Right atrium auricular region (tissue), 2 donors: ENCODE data around the gene INTS11. TPM values are rescaled to one million over a fixed set of nuclear protein-coding genes. Genes with fewer than 3 reads are reported as not detected.

Experiments used
- DNase-seq: peaks from one replicate; pipeline ENCODE4 v3.0.0-alpha.2; 2019; ENCODE audit warnings: low spot score
- H3K27ac ChIP-seq, 2 donors: fragments of 200-600 bp; sonication (generic); 1 replicate in 1 of 2; 2 replicates in 1 of 2; pipeline ENCODE4 v1.5.1; 2016 to 2019
- H3K27me3 ChIP-seq, 2 donors: fragments of 200-600 bp; sonication (generic); one replicate each; pipeline versions ENCODE4 v1.5.1 to v1.6.0; 2017 to 2019
- H3K36me3 ChIP-seq: fragments of 200-600 bp; sonication (generic); one replicate; pipeline ENCODE4 v1.5.1; 2016
- H3K4me1 ChIP-seq, 2 donors: fragments of 200-600 bp; sonication (generic); one replicate each; pipeline versions ENCODE4 v1.5.1 to v1.6.0; 2017 to 2019
- H3K4me3 ChIP-seq, 2 donors: fragments of 200-600 bp; sonication (generic); 1 replicate in 1 of 2; 2 replicates in 1 of 2; pipeline ENCODE4 v1.5.1; 2017 to 2019; ENCODE audit warnings: mild to moderate bottlenecking in 1 of 2, moderate library complexity in 1 of 2
- H3K9me3 ChIP-seq, 2 donors: fragments of 200-600 bp; sonication (generic); one replicate each; pipeline ENCODE4 v1.5.1; 2019
- total RNA-seq, 2 donors: library from RNA; depleted of rRNA; stranded (reverse); fragments of >200 nt; gene quantifications; one replicate each; pipeline ENCODE4 v1.1.0, GENCODE V29; 2016
- TF ChIP-seq, protein P1 (sequence below), 2 donors: fragments of 200-600 bp; sonication (generic); IDR thresholded peaks; one replicate each; pipeline ENCODE4 v1.5.1; 2019; ENCODE audit warnings: antibody characterized with exemption in 2 of 2

INTS11 gene
- total RNA-seq, 2 donors from 2014 or later, result 59.6 to 65.2 TPM

DNA sequence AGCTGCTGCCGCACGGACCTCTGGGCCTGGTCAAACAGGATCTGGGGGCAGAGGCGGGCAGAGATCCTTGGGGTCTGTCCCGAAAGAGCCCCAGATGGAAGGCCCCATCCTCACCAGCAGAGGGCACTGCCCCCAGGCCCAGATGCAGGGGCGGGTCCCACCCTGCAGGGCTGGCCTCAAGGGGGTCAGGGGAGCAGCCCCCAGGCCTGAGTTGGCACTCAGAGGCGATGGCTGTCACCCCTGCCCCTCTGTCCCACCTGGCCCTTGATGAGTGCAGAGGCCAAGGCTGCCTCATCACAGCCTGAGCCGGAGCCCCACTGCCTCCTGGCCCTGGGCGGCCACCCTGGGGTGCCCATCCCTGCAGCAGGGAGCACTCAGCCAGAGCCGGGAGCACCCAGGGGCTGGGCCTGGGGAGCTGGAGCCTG is 22.4 kb downstream of the INTS11 start:
- H3K9me3 ChIP-seq, result no peaks in the 10 kb centered on the region
- peaks cover 0 to 33% of the 10 kb centered on the region in 2 donors for H3K4me1 ChIP-seq
- TF ChIP-seq, protein P1, sequence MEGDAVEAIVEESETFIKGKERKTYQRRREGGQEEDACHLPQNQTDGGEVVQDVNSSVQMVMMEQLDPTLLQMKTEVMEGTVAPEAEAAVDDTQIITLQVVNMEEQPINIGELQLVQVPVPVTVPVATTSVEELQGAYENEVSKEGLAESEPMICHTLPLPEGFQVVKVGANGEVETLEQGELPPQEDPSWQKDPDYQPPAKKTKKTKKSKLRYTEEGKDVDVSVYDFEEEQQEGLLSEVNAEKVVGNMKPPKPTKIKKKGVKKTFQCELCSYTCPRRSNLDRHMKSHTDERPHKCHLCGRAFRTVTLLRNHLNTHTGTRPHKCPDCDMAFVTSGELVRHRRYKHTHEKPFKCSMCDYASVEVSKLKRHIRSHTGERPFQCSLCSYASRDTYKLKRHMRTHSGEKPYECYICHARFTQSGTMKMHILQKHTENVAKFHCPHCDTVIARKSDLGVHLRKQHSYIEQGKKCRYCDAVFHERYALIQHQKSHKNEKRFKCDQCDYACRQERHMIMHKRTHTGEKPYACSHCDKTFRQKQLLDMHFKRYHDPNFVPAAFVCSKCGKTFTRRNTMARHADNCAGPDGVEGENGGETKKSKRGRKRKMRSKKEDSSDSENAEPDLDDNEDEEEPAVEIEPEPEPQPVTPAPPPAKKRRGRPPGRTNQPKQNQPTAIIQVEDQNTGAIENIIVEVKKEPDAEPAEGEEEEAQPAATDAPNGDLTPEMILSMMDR (IDR thresholded peaks at IDR 0.05), result peak; percentile 14 to 32
- no peak for DNase-seq
- H3K27me3 ChIP-seq, result no peaks in the 10 kb centered on the region
- no peak overlapping the region for H3K27ac ChIP-seq
- no peak overlapping the region for H3K4me3 ChIP-seq
- no peaks in the 10 kb centered on the region for H3K36me3 ChIP-seq

DNA sequence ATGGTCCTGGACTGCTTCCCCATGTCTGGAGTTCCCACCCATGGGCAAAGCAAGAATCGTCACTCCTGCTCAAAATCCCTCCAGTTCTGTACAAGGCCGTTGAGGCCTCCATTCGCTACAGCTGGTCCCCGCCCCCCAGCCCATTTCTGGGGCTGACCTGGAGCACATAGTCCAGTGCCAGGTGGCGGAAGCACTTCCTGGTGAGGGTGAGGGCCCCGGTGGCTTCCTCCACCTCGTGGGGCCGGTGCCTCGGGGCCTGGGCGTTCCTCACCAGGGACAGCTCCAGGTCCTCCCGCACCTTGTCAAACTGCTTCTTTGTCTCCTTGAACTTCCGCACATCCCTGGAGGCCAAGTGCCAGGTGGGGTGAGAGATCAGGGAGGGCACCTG is 24.1 kb downstream of the INTS11 start:
- Histone ChIP-seq H3K36me3 (peaks cover 6% of the 10 kb centered on the region), H3K4me3 (no peak overlapping the region), H3K9me3 (no peaks in the 10 kb centered on the region), H3K27me3 (no peaks in the 10 kb centered on the region), H3K27ac (no peak overlapping the region), H3K4me1 (peaks cover 0 to 17% of the 10 kb centered on the region in 2 donors)
- no peak for DNase-seq
- TF ChIP-seq, protein P1 (IDR thresholded peaks at IDR 0.05), result no peak

DNA sequence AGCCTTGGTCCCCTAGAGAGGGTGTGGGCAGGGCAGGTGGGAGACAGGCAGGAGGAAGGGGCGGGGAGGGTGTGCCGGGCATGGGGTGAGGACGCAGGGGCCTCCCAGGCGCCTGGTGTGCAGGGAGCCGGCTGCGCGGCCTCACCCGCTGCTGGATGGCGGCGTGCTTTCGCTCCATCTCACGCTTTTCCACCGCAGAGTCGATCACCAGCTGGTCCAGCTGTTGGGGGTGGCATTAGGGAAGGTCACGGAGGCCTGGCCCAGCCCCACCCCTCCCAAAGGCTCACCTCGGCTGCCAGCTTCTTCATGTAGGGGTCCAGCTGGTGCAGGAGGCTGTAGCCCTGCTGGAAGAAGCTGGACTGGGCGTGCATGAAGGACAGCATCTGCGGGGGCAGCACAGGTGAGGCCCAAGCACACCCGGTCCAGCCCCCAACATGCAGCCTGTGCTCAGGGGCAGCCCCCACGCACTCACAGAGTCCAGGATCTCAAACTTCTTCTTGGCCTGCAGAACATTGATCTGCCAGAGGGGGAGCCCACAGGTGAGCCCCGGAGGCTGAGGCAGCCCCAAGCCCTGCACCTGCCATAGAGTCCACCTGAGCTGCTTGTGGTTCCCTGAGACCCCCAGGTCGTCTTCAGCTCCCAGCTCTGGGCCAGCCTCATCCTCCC is 24.6 kb downstream of the INTS11 start:
- Histone ChIP-seq H3K36me3 (peaks cover 6% of the 10 kb centered on the region), H3K4me3 (no peak overlapping the region), H3K27ac (no peak overlapping the region), H3K27me3 (no peaks in the 10 kb centered on the region), H3K9me3 (no peaks in the 10 kb centered on the region), H3K4me1 (peaks cover 0 to 11% of the 10 kb centered on the region in 2 donors)
- TF ChIP-seq, protein P1 (IDR thresholded peaks at IDR 0.05), result no peak
- no peak for DNase-seq

DNA sequence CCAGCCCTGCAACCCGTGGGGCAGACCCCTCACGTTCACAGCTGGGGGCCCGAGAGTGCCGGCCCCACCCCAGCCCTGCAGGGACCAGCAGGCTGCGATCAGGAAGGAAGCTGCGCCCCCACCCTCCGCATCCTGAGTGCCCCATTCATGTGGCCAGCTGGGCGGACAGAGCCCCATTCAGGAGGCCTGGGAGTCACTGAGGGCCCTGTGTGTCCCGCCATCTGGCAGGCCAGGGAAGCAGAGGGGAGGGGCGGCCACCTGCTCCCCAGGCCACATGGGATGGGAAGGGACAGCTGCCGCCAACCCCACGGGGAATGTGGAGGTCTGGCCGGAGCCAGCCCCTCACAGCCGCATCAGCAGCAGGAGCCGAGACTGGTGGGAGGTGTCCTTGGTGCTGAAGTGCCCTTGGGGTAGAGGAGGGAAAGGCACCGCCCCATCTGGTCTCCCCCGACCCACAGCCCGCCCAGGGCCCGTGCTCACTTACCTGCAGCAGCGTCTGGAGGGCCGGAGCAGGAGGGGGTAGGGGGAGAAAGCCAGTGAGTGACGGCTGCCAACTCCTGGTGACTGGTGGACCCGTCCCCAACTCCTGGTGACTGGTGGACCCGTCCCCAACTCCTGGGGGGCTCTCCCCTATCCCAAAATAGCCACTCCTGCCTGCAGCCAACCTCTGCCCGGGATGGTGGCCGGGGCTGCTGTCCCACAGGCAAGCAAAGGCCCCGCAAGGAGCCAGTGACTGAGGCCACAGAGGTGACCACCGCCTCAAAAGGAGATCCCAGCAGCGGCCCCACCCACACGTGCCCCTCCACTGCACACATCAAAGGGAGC is 25.4 kb downstream of the INTS11 start:
- no peak for DNase-seq
- Histone ChIP-seq H3K27me3 (no peaks in the 10 kb centered on the region), H3K36me3 (peaks cover 6% of the 10 kb centered on the region), H3K9me3 (no peaks in the 10 kb centered on the region), H3K27ac (no peak overlapping the region), H3K4me1 (peaks cover 0 to 4% of the 10 kb centered on the region in 2 donors), H3K4me3 (no peak overlapping the region)
- TF ChIP-seq, protein P1 (IDR thresholded peaks at IDR 0.05), result no peak

DNA sequence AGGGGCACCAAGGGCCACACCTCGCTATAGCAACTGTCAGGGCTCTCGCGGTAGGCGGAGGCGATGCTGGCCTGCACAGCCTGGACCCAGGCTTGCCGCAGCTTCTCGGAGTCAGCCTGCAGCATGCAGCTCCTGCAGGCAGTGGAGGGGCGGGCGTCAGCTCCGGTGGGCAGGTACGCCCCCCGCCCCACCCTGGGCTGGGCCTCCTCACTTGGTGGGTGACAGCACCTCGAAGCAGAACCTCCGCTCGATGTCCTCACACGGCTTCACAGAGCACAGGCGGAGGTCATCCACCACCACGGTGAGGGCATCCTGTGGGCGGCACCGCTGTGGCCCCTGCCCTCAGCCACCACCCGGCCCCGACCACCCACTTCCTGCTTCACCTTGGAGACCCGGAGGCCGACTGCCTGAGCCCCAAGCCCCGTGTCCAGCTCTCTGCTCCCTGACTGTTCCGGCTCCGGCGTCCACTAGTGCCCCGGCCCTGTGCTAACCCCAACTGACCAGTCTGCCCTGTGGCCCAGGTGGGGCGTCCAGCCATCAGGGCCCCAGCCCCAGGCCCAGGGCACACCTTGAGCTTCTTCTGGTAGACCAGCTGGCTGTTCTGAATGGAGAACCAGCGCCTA is 26.5 kb downstream of the INTS11 start:
- Histone ChIP-seq H3K27ac (no peak overlapping the region), H3K9me3 (no peaks in the 10 kb centered on the region), H3K4me1 (no peaks in the 10 kb centered on the region), H3K36me3 (peaks cover 6% of the 10 kb centered on the region), H3K27me3 (no peaks in the 10 kb centered on the region), H3K4me3 (no peak overlapping the region)
- TF ChIP-seq, protein P1 (IDR thresholded peaks at IDR 0.05), result no peak
- no peak for DNase-seq
